GM23338 (cell line): Measurements from ENCODE around the gene NUP42. TPM values are rescaled to one million over a fixed set of nuclear protein-coding genes. Genes with fewer than 3 reads are reported as not detected.

Experiments
- ATAC-seq: fragments of 200-7000 bp; cut with Tn5 transposase; 3 replicates; pipeline ENCODE4 v1.9.1; 2020
- DNase-seq: peaks from one replicate; pipeline ENCODE4 v3.0.0-alpha.2; 2015; ENCODE audit warnings: low spot score
- H2AFZ ChIP-seq: fragments of 200-600 bp; sonication (generic); 2 replicates; pipeline ENCODE4 v1.8.0; 2016; ENCODE audit warnings: antibody characterized with exemption, mild to moderate bottlenecking, moderate library complexity
- H3F3A ChIP-seq: fragments of 200-600 bp; sonication (generic); replicated peaks from 2 replicates; pipeline ENCODE4 v1.8.0; 2017; ENCODE audit warnings: antibody characterized with exemption, mixed run types, low read depth
- H3K27ac ChIP-seq: fragments of 200-600 bp; sonication (generic); 2 replicates; pipeline ENCODE4 v1.6.1; 2016; ENCODE audit warnings: low read depth
- H3K27me3 ChIP-seq: fragments of 200-600 bp; sonication (generic); 2 replicates; pipeline ENCODE4 v1.8.0; 2016; ENCODE audit warnings: mild to moderate bottlenecking, mixed run types, moderate library complexity; ENCODE audit not compliant: insufficient read depth
- H3K36me3 ChIP-seq: fragments of 200-600 bp; sonication (generic); 2 replicates; pipeline ENCODE4 v1.8.0; 2016; ENCODE audit warnings: mild to moderate bottlenecking; ENCODE audit not compliant: insufficient read depth
- H3K4me1 ChIP-seq: fragments of 200-600 bp; sonication (generic); 2 replicates; pipeline ENCODE4 v1.8.0; 2016; ENCODE audit warnings: mild to moderate bottlenecking, moderate library complexity; ENCODE audit not compliant: insufficient read depth
- H3K4me2 ChIP-seq: fragments of 200-600 bp; sonication (generic); 2 replicates; pipeline ENCODE4 v1.7.1; 2017; ENCODE audit warnings: mixed run types
- H3K4me3 ChIP-seq: fragments of 200-600 bp; sonication (generic); 2 replicates; pipeline ENCODE4 v1.6.1; 2016; ENCODE audit warnings: mixed run types
- H3K79me2 ChIP-seq: fragments of 200-600 bp; sonication (generic); replicated peaks from 2 replicates; pipeline ENCODE4 v1.8.0; 2017; ENCODE audit warnings: mild to moderate bottlenecking; ENCODE audit not compliant: insufficient read depth
- H3K9me2 ChIP-seq: fragments of 200-600 bp; sonication (generic); 2 replicates; pipeline ENCODE4 v1.8.0; 2017; ENCODE audit not compliant: insufficient read depth
- H4K20me1 ChIP-seq: fragments of 200-600 bp; sonication (generic); replicated peaks from 2 replicates; pipeline ENCODE4 v1.8.0; 2017; ENCODE audit warnings: mild to moderate bottlenecking; ENCODE audit not compliant: insufficient read depth
- H3K27ac Mint-ChIP-seq: 2 replicates; pipeline ENCODE4 v1.8.0; 2020; ENCODE audit warnings: inconsistent platforms, mild to moderate bottlenecking, moderate library complexity, mixed read lengths
- H3K27me3 Mint-ChIP-seq: 3 replicates; pipeline ENCODE4 v1.8.0; 2022; ENCODE audit warnings: low read depth, mild to moderate bottlenecking, moderate library complexity, mixed read lengths, inconsistent platforms; ENCODE audit not compliant: insufficient read depth, poor library complexity
- H3K36me3 Mint-ChIP-seq: 3 replicates; pipeline ENCODE4 v1.8.0; 2021; ENCODE audit warnings: low read depth, mild to moderate bottlenecking, inconsistent platforms, moderate library complexity, mixed read lengths
- H3K4me1 Mint-ChIP-seq: 3 replicates; pipeline ENCODE4 v1.8.0; 2020; ENCODE audit warnings: mild to moderate bottlenecking, inconsistent platforms, mixed read lengths
- H3K4me3 Mint-ChIP-seq: 3 replicates; pipeline ENCODE4 v1.8.0; 2021; ENCODE audit warnings: moderate library complexity, mild to moderate bottlenecking, inconsistent platforms, mixed read lengths
- H3K9me3 Mint-ChIP-seq: 3 replicates; pipeline ENCODE4 v1.8.0; 2020; ENCODE audit warnings: moderate library complexity, mild to moderate bottlenecking, inconsistent platforms, mixed read lengths
- CREB1 ChIP-seq: fragments of 250-450 bp; sonication (Bioruptor Pico); IDR thresholded peaks from 2 replicates; pipeline ENCODE4 v1.5.0; 2020; ENCODE audit warnings: low read depth, mild to moderate bottlenecking, moderate library complexity
- ETS1 ChIP-seq: IDR thresholded peaks from 2 replicates; pipeline ENCODE4 v1.6.1; 2016; ENCODE audit warnings: antibody characterized with exemption
- EZH2 ChIP-seq: fragments of 200-600 bp; sonication (generic); IDR thresholded peaks from one replicate; pipeline ENCODE4 v1.8.0; 2017; ENCODE audit warnings: antibody characterized with exemption, mild to moderate bottlenecking, low read depth; ENCODE audit not compliant: unreplicated experiment
- EZH2phosphoT487 ChIP-seq: fragments of 200-600 bp; sonication (generic); IDR thresholded peaks from one replicate; pipeline ENCODE4 v1.8.1; 2018; ENCODE audit warnings: antibody characterized with exemption; ENCODE audit not compliant: unreplicated experiment
- JUNB ChIP-seq: IDR thresholded peaks from one replicate; pipeline ENCODE4 v1.6.1; 2016; ENCODE audit warnings: antibody characterized with exemption; ENCODE audit not compliant: unreplicated experiment
- ZNF114 ChIP-seq: fragments of 250-450 bp; sonication (Bioruptor Pico); IDR thresholded peaks from 2 replicates; pipeline ENCODE4 v1.5.0; 2020; ENCODE audit warnings: mild to moderate bottlenecking, moderate library complexity
- polyA plus RNA-seq: library from polyadenylated mRNA; unstranded; fragments of >200 nt; fragmentation: Nextera tagmentation; extraction: Ambion mirVana; gene quantifications from 2 replicates; pipeline ENCODE4 v1.2.1, GENCODE V29; 2016
- total RNA-seq: library from RNA; depleted of rRNA; stranded (reverse); fragments of >200 nt; shearing (Covaris generic); gene quantifications from 2 replicates; pipeline ENCODE4 v1.2.3, GENCODE V29; 2014
- TF ChIP-seq, protein P1 (sequence below): IDR thresholded peaks from one replicate; pipeline ENCODE4 v1.6.1; 2018; ENCODE audit warnings: antibody characterized with exemption; ENCODE audit not compliant: unreplicated experiment
- TF ChIP-seq, protein P2 (sequence below), 2 experiments: fragments of 200-600 bp in 1 of 2; sonication (generic) in 1 of 2; conservative IDR thresholded peaks; 2 replicates each; pipeline versions ENCODE4 v1.5.1 to v1.6.1; 2016 to 2017; ENCODE audit warnings: antibody characterized with exemption in 2 of 2, low read depth in 2 of 2, mild to moderate bottlenecking in 2 of 2, moderate library complexity in 1 of 2
- TF ChIP-seq, protein P3 (sequence below): fragments of 250-450 bp; sonication (Bioruptor Pico); IDR thresholded peaks from 2 replicates; pipeline ENCODE4 v1.5.0; 2020; ENCODE audit warnings: mild to moderate bottlenecking, moderate library complexity

The NUP42 gene
- total and polyA plus RNA-seq, 2 experiments from 2014 or later, result 39.1 to 42.7 TPM

- Histone ChIP-seq H3K27ac (no peak overlapping the region), H3K4me2 (no peak overlapping the region), H3K9me2 (no peaks in the 10 kb centered on the region), H3K4me3 (no peak overlapping the region), H3K36me3 (peaks cover 19% of the 10 kb centered on the region), H3K79me2 (no peaks in the 10 kb centered on the region), H3K4me1 (peaks cover 10% of the 10 kb centered on the region), H3F3A (0 out of 2 replicates have a peak, but pooled peaks cover 2% of the 10 kb centered on the region), H2AFZ (no peak overlapping the region), H4K20me1 (no peaks in the 10 kb centered on the region), H3K27me3 (peaks cover 5% of the 10 kb centered on the region; the same call in 1 of the 2 replicates)
- H3K4me1 Mint-ChIP-seq, result peaks cover 21% of the 10 kb centered on the region
- TF ChIP-seq, protein P1, sequence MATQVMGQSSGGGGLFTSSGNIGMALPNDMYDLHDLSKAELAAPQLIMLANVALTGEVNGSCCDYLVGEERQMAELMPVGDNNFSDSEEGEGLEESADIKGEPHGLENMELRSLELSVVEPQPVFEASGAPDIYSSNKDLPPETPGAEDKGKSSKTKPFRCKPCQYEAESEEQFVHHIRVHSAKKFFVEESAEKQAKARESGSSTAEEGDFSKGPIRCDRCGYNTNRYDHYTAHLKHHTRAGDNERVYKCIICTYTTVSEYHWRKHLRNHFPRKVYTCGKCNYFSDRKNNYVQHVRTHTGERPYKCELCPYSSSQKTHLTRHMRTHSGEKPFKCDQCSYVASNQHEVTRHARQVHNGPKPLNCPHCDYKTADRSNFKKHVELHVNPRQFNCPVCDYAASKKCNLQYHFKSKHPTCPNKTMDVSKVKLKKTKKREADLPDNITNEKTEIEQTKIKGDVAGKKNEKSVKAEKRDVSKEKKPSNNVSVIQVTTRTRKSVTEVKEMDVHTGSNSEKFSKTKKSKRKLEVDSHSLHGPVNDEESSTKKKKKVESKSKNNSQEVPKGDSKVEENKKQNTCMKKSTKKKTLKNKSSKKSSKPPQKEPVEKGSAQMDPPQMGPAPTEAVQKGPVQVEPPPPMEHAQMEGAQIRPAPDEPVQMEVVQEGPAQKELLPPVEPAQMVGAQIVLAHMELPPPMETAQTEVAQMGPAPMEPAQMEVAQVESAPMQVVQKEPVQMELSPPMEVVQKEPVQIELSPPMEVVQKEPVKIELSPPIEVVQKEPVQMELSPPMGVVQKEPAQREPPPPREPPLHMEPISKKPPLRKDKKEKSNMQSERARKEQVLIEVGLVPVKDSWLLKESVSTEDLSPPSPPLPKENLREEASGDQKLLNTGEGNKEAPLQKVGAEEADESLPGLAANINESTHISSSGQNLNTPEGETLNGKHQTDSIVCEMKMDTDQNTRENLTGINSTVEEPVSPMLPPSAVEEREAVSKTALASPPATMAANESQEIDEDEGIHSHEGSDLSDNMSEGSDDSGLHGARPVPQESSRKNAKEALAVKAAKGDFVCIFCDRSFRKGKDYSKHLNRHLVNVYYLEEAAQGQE, result no peak
- TF ChIP-seq ZNF114 (CRISPR knock-in tag), result no peak
- TF ChIP-seq, protein P2, sequence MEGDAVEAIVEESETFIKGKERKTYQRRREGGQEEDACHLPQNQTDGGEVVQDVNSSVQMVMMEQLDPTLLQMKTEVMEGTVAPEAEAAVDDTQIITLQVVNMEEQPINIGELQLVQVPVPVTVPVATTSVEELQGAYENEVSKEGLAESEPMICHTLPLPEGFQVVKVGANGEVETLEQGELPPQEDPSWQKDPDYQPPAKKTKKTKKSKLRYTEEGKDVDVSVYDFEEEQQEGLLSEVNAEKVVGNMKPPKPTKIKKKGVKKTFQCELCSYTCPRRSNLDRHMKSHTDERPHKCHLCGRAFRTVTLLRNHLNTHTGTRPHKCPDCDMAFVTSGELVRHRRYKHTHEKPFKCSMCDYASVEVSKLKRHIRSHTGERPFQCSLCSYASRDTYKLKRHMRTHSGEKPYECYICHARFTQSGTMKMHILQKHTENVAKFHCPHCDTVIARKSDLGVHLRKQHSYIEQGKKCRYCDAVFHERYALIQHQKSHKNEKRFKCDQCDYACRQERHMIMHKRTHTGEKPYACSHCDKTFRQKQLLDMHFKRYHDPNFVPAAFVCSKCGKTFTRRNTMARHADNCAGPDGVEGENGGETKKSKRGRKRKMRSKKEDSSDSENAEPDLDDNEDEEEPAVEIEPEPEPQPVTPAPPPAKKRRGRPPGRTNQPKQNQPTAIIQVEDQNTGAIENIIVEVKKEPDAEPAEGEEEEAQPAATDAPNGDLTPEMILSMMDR (conservative IDR thresholded peaks at IDR 0.05; ENCODE audit: low read depth in 2 of 2), result no peak
- no peak for TF ChIP-seq JUNB
- TF ChIP-seq EZH2phosphoT487, result no peak
- TF ChIP-seq EZH2, result no peak
- TF ChIP-seq, protein P3, sequence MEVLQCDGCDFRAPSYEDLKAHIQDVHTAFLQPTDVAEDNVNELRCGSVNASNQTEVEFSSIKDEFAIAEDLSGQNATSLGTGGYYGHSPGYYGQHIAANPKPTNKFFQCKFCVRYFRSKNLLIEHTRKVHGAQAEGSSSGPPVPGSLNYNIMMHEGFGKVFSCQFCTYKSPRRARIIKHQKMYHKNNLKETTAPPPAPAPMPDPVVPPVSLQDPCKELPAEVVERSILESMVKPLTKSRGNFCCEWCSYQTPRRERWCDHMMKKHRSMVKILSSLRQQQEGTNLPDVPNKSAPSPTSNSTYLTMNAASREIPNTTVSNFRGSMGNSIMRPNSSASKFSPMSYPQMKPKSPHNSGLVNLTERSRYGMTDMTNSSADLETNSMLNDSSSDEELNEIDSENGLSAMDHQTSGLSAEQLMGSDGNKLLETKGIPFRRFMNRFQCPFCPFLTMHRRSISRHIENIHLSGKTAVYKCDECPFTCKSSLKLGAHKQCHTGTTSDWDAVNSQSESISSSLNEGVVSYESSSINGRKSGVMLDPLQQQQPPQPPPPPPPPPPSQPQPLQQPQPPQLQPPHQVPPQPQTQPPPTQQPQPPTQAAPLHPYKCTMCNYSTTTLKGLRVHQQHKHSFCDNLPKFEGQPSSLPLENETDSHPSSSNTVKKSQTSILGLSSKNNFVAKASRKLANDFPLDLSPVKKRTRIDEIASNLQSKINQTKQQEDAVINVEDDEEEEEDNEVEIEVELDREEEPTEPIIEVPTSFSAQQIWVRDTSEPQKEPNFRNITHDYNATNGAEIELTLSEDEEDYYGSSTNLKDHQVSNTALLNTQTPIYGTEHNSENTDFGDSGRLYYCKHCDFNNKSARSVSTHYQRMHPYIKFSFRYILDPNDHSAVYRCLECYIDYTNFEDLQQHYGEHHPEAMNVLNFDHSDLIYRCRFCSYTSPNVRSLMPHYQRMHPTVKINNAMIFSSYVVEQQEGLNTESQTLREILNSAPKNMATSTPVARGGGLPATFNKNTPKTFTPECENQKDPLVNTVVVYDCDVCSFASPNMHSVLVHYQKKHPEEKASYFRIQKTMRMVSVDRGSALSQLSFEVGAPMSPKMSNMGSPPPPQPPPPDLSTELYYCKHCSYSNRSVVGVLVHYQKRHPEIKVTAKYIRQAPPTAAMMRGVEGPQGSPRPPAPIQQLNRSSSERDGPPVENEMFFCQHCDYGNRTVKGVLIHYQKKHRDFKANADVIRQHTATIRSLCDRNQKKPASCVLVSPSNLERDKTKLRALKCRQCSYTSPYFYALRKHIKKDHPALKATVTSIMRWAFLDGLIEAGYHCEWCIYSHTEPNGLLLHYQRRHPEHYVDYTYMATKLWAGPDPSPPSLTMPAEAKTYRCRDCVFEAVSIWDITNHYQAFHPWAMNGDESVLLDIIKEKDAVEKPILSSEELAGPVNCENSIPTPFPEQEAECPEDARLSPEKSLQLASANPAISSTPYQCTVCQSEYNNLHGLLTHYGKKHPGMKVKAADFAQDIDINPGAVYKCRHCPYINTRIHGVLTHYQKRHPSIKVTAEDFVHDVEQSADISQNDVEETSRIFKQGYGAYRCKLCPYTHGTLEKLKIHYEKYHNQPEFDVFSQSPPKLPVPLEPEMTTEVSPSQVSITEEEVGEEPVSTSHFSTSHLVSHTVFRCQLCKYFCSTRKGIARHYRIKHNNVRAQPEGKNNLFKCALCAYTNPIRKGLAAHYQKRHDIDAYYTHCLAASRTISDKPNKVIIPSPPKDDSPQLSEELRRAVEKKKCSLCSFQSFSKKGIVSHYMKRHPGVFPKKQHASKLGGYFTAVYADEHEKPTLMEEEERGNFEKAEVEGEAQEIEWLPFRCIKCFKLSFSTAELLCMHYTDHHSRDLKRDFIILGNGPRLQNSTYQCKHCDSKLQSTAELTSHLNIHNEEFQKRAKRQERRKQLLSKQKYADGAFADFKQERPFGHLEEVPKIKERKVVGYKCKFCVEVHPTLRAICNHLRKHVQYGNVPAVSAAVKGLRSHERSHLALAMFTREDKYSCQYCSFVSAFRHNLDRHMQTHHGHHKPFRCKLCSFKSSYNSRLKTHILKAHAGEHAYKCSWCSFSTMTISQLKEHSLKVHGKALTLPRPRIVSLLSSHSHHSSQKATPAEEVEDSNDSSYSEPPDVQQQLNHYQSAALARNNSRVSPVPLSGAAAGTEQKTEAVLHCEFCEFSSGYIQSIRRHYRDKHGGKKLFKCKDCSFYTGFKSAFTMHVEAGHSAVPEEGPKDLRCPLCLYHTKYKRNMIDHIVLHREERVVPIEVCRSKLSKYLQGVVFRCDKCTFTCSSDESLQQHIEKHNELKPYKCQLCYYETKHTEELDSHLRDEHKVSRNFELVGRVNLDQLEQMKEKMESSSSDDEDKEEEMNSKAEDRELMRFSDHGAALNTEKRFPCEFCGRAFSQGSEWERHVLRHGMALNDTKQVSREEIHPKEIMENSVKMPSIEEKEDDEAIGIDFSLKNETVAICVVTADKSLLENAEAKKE, result no peak
- TF ChIP-seq CREB1 (CRISPR knock-in tag), result no peak
- TF ChIP-seq ETS1, result no peak
- ATAC-seq (no peak), DNase-seq (no peak)
- peaks cover 29% of the 10 kb centered on the region for H3K36me3 Mint-ChIP-seq
- H3K9me3 Mint-ChIP-seq, result no peaks in the 10 kb centered on the region
- H3K27ac Mint-ChIP-seq, result no peak overlapping the region
- H3K27me3 Mint-ChIP-seq, result peaks cover 11% of the 10 kb centered on the region
- no peak overlapping the region for H3K4me3 Mint-ChIP-seq
Observed at GRCh38 chr7:23204241-23204640, 22.4 kb downstream of the NUP42 start.
